Measurements from ENCODE around the gene KRTDAP. TPM values are rescaled to one million over a fixed set of nuclear protein-coding genes. Genes with fewer than 3 reads are reported as not detected.

KRTDAP gene
- total RNA-seq, 1 donor = not detected

- TF ChIP-seq CTCF (IDR thresholded peaks at IDR 0.05; ENCODE audit: insufficient read depth, low read depth, low read length) = no peak
- H3K4me3 ChIP-seq (ENCODE audit: low read depth, low read length) = no peak overlapping the region
- DNase-seq (ENCODE audit: low read depth) = no peak
Observed at GRCh38 chr19:35461060-35461459, 29.2 kb downstream of the KRTDAP start.

- DNase-seq (ENCODE audit: low read depth) = no peak
- TF ChIP-seq CTCF (IDR thresholded peaks at IDR 0.05; ENCODE audit: insufficient read depth, low read depth, low read length) = no peak
- no peak overlapping the region for H3K4me3 ChIP-seq (ENCODE audit: low read depth, low read length)
Observed at GRCh38 chr19:35460608-35461007, 29.7 kb downstream of the KRTDAP start.

GRCh38 chr19:35459414-35460082 is 30.7 kb downstream of the KRTDAP start:
- no peak overlapping the region for H3K4me3 ChIP-seq (ENCODE audit: low read depth, low read length)
- DNase-seq (ENCODE audit: low read depth) = peak; percentile 16
- no peak for TF ChIP-seq CTCF (IDR thresholded peaks at IDR 0.05; ENCODE audit: insufficient read depth, low read depth, low read length)

GRCh38 chr19:35458731-35459391 is 31.4 kb downstream of the KRTDAP start:
- H3K4me3 ChIP-seq (ENCODE audit: low read depth, low read length) = no peak overlapping the region
- DNase-seq (ENCODE audit: low read depth) = no peak
- no peak for TF ChIP-seq CTCF (IDR thresholded peaks at IDR 0.05; ENCODE audit: insufficient read depth, low read depth, low read length)

GRCh38 chr19:35458192-35458591 is 32.1 kb downstream of the KRTDAP start:
- TF ChIP-seq CTCF (IDR thresholded peaks at IDR 0.05; ENCODE audit: insufficient read depth, low read depth, low read length) = no peak
- no peak overlapping the region for H3K4me3 ChIP-seq (ENCODE audit: low read depth, low read length)
- DNase-seq (ENCODE audit: low read depth) = no peak

- no peak for TF ChIP-seq CTCF (IDR thresholded peaks at IDR 0.05; ENCODE audit: insufficient read depth, low read depth, low read length)
- no peak for DNase-seq (ENCODE audit: low read depth)
- no peak overlapping the region for H3K4me3 ChIP-seq (ENCODE audit: low read depth, low read length)
Observed at GRCh38 chr19:35457173-35457572, 33.1 kb downstream of the KRTDAP start.

Measured in fibroblast of villous mesenchyme (primary cell).